Panc1 (cell line): ENCODE results near the gene SF3B5. TPM values are rescaled to one million over a fixed set of nuclear protein-coding genes. Genes with fewer than 3 reads are reported as not detected.

ENCODE experiments used
- ATAC-seq: fragments of 200-7000 bp; cut with Tn5 transposase; 2 replicates; pipeline ENCODE4 v1.9.1; 2020; ENCODE audit warnings: mild to moderate bottlenecking, moderate library complexity
- BruUV-seq: library from RNA; stranded (reverse); fragments of 400-500 nt; replicated peaks from 2 replicates; lab custom pipeline; 2021; lab: Mats Ljungman, UMichigan
- CTCF ChIA-PET: fragments of 300-600 bp; sonication (Branson Sonifier 250); formaldehyde crosslinking; loops from one replicate; lab custom pipeline; 2022; ENCODE audit warnings: antibody characterized with exemption; lab: Charles Lee
- POLR2A ChIA-PET: fragments of 300-600 bp; sonication (Branson Sonifier 250); formaldehyde crosslinking; loops from one replicate; lab custom pipeline; 2022; ENCODE audit warnings: antibody characterized with exemption; lab: Charles Lee
- DNase-seq: peaks from one replicate; pipeline ENCODE4 v3.0.0-alpha.2; 2010; ENCODE audit warnings: low read depth, low spot score
- H3K27ac ChIP-seq: 2 replicates; pipeline ENCODE4 v1.5.1; 2011; ENCODE audit warnings: mild to moderate bottlenecking, low read length, inconsistent platforms
- H3K27me3 ChIP-seq: fragments of 200-500 bp; sonication (Bioruptor generic); 2 replicates; pipeline ENCODE4 v1.6.0; 2014; ENCODE audit warnings: low read length, inconsistent platforms; ENCODE audit not compliant: control insufficient read depth, insufficient read depth
- H3K36me3 ChIP-seq: fragments of 200-500 bp; sonication (Bioruptor generic); 2 replicates; pipeline ENCODE4 v1.5.1; 2014; ENCODE audit warnings: inconsistent platforms, mild to moderate bottlenecking, low read length, moderate library complexity; ENCODE audit not compliant: control insufficient read depth, insufficient read depth
- H3K4me1 ChIP-seq: 2 replicates; pipeline ENCODE4 v1.5.1; 2011; ENCODE audit warnings: inconsistent platforms, mild to moderate bottlenecking, low read length, moderate library complexity; ENCODE audit not compliant: control insufficient read depth, insufficient read depth
- H3K4me3 ChIP-seq, 2 experiments: 2 replicates each; pipeline ENCODE4 v1.5.1; 2011 to 2012; ENCODE audit warnings: low read depth in 2 of 2, low read length in 2 of 2, mild to moderate bottlenecking in 2 of 2, inconsistent platforms in 1 of 2, moderate library complexity in 1 of 2
- H3K9me3 ChIP-seq: fragments of 200-500 bp; sonication (Bioruptor generic); 2 replicates; pipeline ENCODE4 v1.5.1; 2014; ENCODE audit warnings: low read depth, mild to moderate bottlenecking, inconsistent platforms, low read length, moderate library complexity; ENCODE audit not compliant: control insufficient read depth, insufficient read depth
- POLR2AphosphoS5 ChIP-seq: IDR thresholded peaks from 2 replicates; pipeline ENCODE4 v1.6.1; 2012; ENCODE audit warnings: mild to moderate bottlenecking, low read depth, low read length, moderate library complexity
- SIN3A ChIP-seq: IDR thresholded peaks from 2 replicates; pipeline ENCODE4 v1.6.1; 2012; ENCODE audit warnings: low read depth, mild to moderate bottlenecking, low read length, moderate library complexity, borderline replicate concordance; ENCODE audit not compliant: insufficient read depth
- TCF7L2 ChIP-seq: IDR thresholded peaks from 2 replicates; pipeline ENCODE4 v1.6.1; 2011; ENCODE audit warnings: mild to moderate bottlenecking, low read depth, low read length, inconsistent platforms
- in situ Hi-C: cut with HindIII; loops from 2 replicates; pipeline ENCODE4 v1.10.0; 2016; ENCODE audit warnings: low sequenced_read_pairs, low pct_unique_long_range_greater_than_20kb
- intact Hi-C: fragments of 100-400 bp; cut with micrococcal nuclease; formaldehyde crosslinking; loops from one replicate; pipeline ENCODE4 v1.10.0; 2022; ENCODE audit not compliant: unreplicated experiment
- total RNA-seq: library from RNA; stranded (reverse); gene quantifications from one replicate; pipeline ENCODE4 v1.2.1, GENCODE V29; 2021; ENCODE audit not compliant: unreplicated experiment
- TF ChIP-seq, protein P1 (sequence below), 2 experiments: IDR thresholded peaks; 2 replicates each; pipeline ENCODE4 v1.6.1; 2011 to 2012; ENCODE audit warnings: low read depth in 2 of 2, control low read depth in 1 of 2, low read length in 1 of 2, mild to moderate bottlenecking in 1 of 2, moderate library complexity in 1 of 2; ENCODE audit not compliant: insufficient read depth in 1 of 2
- TF ChIP-seq, protein P2 (sequence below): fragments of 450-650 bp; IDR thresholded peaks from 2 replicates; pipeline ENCODE4 v1.5.1; 2017; ENCODE audit warnings: mild to moderate bottlenecking

SF3B5 gene
- total RNA-seq, 1 experiment from 2014 or later: 128 TPM

DNA sequence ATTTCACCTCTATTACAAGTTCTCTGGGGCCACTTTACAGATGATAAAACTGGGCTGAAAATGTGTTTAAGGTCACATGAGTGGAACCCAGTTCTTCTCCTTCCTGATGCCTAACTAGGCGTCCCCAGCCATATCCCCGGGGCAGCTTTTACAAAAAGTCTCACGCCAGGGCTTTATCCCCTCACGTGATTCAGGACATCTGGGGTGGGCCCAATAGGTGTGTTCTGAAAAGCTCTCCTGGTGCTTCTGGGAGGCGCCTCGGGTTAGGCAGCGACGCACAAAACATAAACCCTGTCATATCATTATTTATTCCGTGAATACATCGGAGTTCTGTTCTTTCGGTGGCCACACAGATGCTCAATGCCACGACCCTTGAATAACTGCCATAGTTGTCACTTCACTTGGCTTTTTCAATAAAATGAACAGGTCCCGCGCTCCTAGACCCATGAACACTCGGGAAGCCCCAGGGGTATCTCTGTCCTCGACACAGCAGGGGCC lies 32.1 kb downstream of the SF3B5 start:
- in situ Hi-C loops: no loop called here
- CTCF ChIA-PET: no interaction called here

DNA sequence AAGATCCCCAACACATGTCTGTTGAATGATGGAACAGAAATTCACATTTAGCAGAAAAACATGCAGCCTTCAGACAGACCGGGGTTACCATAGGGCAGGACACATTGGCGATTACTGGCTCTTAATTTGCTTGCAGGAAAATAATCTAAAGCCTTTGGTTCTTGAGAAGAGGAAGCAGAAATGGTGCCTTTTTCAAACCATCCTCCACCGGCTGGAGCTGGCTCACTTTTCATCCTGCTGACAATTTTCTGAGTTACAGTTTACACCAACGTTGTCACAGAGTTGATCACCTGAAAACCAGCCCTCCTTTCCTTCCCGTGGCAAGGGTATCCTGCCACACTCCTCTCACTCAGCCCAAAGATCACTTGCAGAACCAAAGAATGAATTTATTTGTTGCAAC lies 32.6 kb downstream of the SF3B5 start:
- Histone ChIP-seq H3K27ac (no peak overlapping the region), H3K36me3 (no peaks in the 10 kb centered on the region), H3K27me3 (peaks cover 37% of the 10 kb centered on the region), H3K4me1 (peaks cover 6% of the 10 kb centered on the region), H3K9me3 (no peaks in the 10 kb centered on the region), H3K4me3 (no peak overlapping the region; a peak in 1 of 4 replicates)
- CTCF ChIA-PET: no interaction called here
- in situ Hi-C loops: no loop called here
- DNase-seq (no peak), ATAC-seq (no peak)
- intact Hi-C loops: no loop called here
- TF ChIP-seq SIN3A: no peak
- TF ChIP-seq TCF7L2: no peak
- POLR2A ChIA-PET: no interaction called here
- BruUV-seq: no TSS peak

More for the DNA sequence above, 32.1 kb downstream of the SF3B5 start:
- peak overlapping the region; percentile 56 to 72 for H3K4me3 ChIP-seq
- TF ChIP-seq POLR2AphosphoS5: no peak
- no peak for TF ChIP-seq SIN3A
- TF ChIP-seq, protein P1, sequence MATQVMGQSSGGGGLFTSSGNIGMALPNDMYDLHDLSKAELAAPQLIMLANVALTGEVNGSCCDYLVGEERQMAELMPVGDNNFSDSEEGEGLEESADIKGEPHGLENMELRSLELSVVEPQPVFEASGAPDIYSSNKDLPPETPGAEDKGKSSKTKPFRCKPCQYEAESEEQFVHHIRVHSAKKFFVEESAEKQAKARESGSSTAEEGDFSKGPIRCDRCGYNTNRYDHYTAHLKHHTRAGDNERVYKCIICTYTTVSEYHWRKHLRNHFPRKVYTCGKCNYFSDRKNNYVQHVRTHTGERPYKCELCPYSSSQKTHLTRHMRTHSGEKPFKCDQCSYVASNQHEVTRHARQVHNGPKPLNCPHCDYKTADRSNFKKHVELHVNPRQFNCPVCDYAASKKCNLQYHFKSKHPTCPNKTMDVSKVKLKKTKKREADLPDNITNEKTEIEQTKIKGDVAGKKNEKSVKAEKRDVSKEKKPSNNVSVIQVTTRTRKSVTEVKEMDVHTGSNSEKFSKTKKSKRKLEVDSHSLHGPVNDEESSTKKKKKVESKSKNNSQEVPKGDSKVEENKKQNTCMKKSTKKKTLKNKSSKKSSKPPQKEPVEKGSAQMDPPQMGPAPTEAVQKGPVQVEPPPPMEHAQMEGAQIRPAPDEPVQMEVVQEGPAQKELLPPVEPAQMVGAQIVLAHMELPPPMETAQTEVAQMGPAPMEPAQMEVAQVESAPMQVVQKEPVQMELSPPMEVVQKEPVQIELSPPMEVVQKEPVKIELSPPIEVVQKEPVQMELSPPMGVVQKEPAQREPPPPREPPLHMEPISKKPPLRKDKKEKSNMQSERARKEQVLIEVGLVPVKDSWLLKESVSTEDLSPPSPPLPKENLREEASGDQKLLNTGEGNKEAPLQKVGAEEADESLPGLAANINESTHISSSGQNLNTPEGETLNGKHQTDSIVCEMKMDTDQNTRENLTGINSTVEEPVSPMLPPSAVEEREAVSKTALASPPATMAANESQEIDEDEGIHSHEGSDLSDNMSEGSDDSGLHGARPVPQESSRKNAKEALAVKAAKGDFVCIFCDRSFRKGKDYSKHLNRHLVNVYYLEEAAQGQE (IDR thresholded peaks at IDR 0.05; ENCODE audit: insufficient read depth in 1 of 2, low read depth in 2 of 2, low read length in 1 of 2): no peak
- no peak for TF ChIP-seq TCF7L2
- TF ChIP-seq, protein P2, sequence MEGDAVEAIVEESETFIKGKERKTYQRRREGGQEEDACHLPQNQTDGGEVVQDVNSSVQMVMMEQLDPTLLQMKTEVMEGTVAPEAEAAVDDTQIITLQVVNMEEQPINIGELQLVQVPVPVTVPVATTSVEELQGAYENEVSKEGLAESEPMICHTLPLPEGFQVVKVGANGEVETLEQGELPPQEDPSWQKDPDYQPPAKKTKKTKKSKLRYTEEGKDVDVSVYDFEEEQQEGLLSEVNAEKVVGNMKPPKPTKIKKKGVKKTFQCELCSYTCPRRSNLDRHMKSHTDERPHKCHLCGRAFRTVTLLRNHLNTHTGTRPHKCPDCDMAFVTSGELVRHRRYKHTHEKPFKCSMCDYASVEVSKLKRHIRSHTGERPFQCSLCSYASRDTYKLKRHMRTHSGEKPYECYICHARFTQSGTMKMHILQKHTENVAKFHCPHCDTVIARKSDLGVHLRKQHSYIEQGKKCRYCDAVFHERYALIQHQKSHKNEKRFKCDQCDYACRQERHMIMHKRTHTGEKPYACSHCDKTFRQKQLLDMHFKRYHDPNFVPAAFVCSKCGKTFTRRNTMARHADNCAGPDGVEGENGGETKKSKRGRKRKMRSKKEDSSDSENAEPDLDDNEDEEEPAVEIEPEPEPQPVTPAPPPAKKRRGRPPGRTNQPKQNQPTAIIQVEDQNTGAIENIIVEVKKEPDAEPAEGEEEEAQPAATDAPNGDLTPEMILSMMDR: no peak
- ATAC-seq (0 out of 2 replicates have a peak, but pooled peaks have one; percentile 2), DNase-seq (no peak)
- POLR2A ChIA-PET: interaction anchor here (0.8 kb wide), 1 partner anchor 1426 kb away, joined by 5 read pairs; no protein-coding TSS in a partner anchor
- H3K27ac ChIP-seq: no peak overlapping the region
- no peaks in the 10 kb centered on the region for H3K36me3 ChIP-seq
- no peaks in the 10 kb centered on the region for H3K9me3 ChIP-seq
- no TSS peak for BruUV-seq
- H3K27me3 ChIP-seq: peaks cover 37% of the 10 kb centered on the region
- intact Hi-C loops: no loop called here
- H3K4me1 ChIP-seq: peaks cover 6% of the 10 kb centered on the region

DNA sequence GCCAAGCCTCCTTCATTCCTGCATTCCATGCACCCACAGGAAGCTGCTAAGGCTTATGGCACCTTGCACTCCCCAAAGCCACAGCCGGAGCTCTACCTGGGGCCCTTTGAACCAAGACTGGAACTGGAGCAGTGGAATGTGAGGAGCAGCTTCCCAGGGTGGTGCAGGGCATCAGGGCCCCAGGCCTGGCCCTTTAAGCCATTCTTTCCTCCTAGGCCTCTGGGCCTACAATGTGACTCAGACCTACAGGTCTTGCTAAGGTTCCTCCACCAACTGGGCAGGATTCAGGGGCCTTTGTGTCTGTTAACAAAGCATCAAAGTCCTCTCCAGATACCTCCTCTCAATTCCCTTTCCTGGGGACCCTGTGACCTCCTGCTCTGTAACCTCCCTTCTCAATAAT lies 36.2 kb downstream of the SF3B5 start:
- Histone ChIP-seq H3K36me3 (no peaks in the 10 kb centered on the region), H3K4me1 (peaks cover 6% of the 10 kb centered on the region), H3K27ac (no peak overlapping the region), H3K27me3 (peaks cover 15% of the 10 kb centered on the region), H3K9me3 (no peaks in the 10 kb centered on the region), H3K4me3 (no peak overlapping the region)
- no peak for ATAC-seq
- POLR2A ChIA-PET: interaction anchor here (0.5 kb wide), 1 partner anchor 129 kb away, joined by 7 read pairs; no protein-coding TSS in a partner anchor
- BruUV-seq: no TSS peak
- intact Hi-C loops: no loop called here
- CTCF ChIA-PET: no interaction called here
- in situ Hi-C loops: no loop called here
- TF ChIP-seq TCF7L2 (no peak), SIN3A (no peak), POLR2AphosphoS5 (no peak)
- TF ChIP-seq, protein P2: no peak
- TF ChIP-seq, protein P1 (IDR thresholded peaks at IDR 0.05; ENCODE audit: insufficient read depth in 1 of 2, low read depth in 2 of 2, low read length in 1 of 2): no peak
- no peak for DNase-seq
